Stimulated activated effector memory CD8-positive, alpha-beta T cell treated with anti-CD3 and anti-CD28 coated beads, Interleukin-12 subunit alpha, Interleukin-12 subunit beta, amount 100 ng/mL, for 72 hours (primary cell): ENCODE results near the gene HMGN4.
"Not testable (repeated sequence)": the region's sequence is repeated elsewhere in the genome, so short reads cannot be mapped to it uniquely, and the experiment has no call there.

Source experiments
- ATAC-seq: fragments of 150-1000 bp; cut with Tn5 transposase; 2 replicates; pipeline ENCODE4 v1.10.0; 2021
- DNase-seq, 2 donors: peaks; one replicate each; pipeline ENCODE4 v3.0.0; 2021 to 2022; ENCODE audit warnings: low spot score in 2 of 2
- H3K27ac Mint-ChIP-seq: one replicate; pipeline ENCODE4 v1.8.0; 2022; ENCODE audit warnings: mild to moderate bottlenecking, mixed read lengths
- H3K36me3 Mint-ChIP-seq: one replicate; pipeline ENCODE4 v1.8.0; 2022; ENCODE audit warnings: mild to moderate bottlenecking, mixed read lengths
- H3K4me1 Mint-ChIP-seq: one replicate; pipeline ENCODE4 v1.8.0; 2022; ENCODE audit warnings: mixed read lengths
- H3K4me3 Mint-ChIP-seq: one replicate; pipeline ENCODE4 v1.8.0; 2022; ENCODE audit warnings: mild to moderate bottlenecking, mixed read lengths
- H3K9me3 Mint-ChIP-seq: one replicate; pipeline ENCODE4 v1.8.0; 2022; ENCODE audit warnings: mixed read lengths

The HMGN4 gene

DNA sequence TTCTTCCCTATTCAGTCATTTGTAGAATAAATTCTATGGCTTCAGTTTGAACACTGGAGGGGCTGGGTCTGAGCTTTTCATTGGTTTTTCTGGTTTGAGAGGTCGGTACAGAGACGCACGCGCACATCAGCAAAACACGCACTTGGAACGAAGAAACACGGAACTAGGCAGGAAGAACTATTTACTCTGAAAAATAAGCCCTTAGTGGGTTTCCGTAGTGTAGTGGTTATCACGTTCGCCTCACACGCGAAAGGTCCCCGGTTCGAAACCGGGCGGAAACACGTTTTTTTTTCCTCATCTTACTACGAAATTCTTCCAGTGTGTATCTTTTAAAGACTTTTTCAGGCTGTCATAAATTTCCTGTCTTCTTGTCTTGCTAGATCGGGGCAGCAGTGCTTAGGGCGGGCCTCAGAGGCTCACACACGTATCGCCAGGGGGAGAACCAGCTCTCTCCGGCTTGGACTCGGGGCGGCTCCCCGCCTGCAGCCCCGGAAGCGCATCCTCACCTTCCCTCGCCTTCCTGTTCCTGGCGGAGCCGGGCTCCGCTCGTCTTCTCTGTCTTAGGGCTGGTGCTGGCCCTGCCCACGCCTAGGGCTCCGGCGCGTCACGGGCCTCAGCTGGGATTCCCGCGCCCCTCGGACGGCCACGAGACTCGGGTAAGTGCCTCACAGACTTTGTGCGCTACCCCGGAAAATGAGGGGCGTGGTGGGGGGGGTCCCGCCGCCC is at the start of gene HMGN4:
Gene HMGN4, plus strand, starts transcription at position 521 of the 726 bp plus-strand sequence. CDS start 6,841 bp downstream, outside the sequence.
- ATAC-seq (peak; percentile 77), DNase-seq (peak; percentile 70 to 92)
- Mint-ChIP-seq H3K4me1 (peaks cover 53% of the 10 kb centered on the region), H3K9me3 (no peaks in the 10 kb centered on the region), H3K4me3 (peak within 1 kb of the TSS; percentile 82), H3K36me3 (peaks cover 75% of the 10 kb centered on the region), H3K27ac (peak within 1 kb of the TSS; percentile 98)

DNA sequence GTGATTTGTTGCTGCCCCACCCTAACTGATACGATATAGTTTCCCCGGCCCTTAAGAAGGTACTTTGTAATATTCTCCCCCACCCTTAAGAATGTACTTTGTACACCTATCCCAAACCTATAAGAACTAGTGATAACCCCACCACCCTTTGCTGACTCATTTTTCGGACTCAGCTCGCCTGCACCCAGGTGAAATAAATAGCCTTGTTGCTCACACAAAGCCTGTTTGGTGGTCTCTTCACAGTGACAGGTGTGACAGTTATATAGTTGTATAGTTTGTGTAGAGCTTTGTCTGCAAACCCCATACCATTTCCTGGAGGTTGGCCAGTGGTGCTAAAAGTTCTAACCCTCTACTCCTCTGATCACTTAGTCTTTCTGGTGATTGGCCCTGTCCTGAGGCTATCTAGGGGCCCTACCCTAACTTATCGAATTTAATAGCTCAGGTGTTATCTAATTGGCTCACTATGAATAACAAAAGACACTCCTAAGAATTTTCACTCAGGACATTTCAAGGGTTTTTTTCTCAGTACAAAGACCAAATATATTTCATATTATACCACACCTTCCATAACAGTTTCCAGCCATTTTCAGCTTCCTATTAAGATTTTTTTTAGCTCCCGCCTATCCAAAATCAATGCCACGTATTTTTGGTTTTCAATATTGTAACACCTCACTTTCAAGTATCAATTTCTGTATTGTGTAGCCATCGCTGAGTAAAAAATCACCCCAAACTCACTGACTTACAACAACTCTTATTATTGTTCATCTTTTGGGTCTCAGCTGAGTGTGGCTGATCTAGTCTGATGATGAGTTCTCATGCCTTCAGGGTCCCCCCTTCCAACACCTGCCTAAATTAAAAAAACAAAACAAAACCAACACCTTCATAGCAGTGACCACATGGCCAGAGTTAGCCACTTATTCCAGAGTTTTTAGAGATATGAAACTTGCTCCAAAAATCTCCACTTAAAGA is 47.9 kb upstream of the HMGN4 start:
- no peak for DNase-seq
- no peak overlapping the region for H3K4me3 Mint-ChIP-seq
- peaks cover 4% of the 10 kb centered on the region for H3K4me1 Mint-ChIP-seq
- ATAC-seq, result peak; percentile 77
- H3K9me3 Mint-ChIP-seq, result peaks cover 3% of the 10 kb centered on the region
- no peaks in the 10 kb centered on the region for H3K36me3 Mint-ChIP-seq
- H3K27ac Mint-ChIP-seq, result no peak overlapping the region

DNA sequence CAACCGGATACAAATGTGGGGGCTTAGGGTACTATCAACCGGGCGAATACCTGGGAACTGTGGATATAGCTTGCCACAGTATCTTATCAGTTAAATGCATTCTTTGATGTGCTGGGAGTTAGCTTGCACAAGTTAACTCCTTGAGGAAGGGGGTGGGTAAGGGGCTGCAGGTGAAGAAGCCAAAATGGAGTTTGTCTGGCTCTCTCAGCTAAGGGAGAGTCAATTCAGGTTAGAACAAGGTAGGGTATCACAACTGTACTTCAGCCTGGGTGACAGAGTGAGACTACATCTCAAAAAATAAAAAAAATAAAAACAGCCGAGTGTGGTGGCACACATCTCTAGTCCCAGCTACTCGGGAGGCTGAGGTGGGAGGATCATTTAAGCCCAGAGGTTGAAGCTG is 46.6 kb upstream of the HMGN4 start:
- Mint-ChIP-seq H3K36me3 (no peaks in the 10 kb centered on the region), H3K4me3 (no peak overlapping the region), H3K27ac (no peak overlapping the region), H3K9me3 (peaks cover 3% of the 10 kb centered on the region), H3K4me1 (peaks cover 4% of the 10 kb centered on the region)
- ATAC-seq (no peak), DNase-seq (no peak)

DNA sequence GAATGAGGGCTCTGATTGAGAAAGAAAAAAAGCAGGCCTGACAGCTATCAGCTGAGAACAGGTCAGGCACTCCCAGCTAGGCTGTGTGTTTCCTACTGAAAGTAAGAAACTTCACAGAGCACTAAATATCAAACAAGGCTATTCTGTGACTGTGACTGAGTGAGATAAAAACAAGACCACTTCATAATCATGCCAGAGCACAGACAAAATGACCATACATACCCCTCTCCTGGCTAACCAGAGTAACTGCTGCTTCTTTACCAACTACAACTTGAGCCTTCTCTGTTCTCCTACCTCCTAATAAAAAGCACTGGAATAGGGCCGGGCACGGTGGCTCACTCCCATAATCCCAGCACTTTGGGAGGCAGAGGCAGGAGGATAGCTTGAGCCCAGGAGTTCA is 44.9 kb upstream of the HMGN4 start:
- H3K27ac Mint-ChIP-seq, result no peak overlapping the region
- H3K9me3 Mint-ChIP-seq, result no peaks in the 10 kb centered on the region
- H3K36me3 Mint-ChIP-seq, result no peaks in the 10 kb centered on the region
- peaks cover 4% of the 10 kb centered on the region for H3K4me1 Mint-ChIP-seq
- DNase-seq (no peak), ATAC-seq (peak; percentile 69)
- H3K4me3 Mint-ChIP-seq, result no peak overlapping the region

DNA sequence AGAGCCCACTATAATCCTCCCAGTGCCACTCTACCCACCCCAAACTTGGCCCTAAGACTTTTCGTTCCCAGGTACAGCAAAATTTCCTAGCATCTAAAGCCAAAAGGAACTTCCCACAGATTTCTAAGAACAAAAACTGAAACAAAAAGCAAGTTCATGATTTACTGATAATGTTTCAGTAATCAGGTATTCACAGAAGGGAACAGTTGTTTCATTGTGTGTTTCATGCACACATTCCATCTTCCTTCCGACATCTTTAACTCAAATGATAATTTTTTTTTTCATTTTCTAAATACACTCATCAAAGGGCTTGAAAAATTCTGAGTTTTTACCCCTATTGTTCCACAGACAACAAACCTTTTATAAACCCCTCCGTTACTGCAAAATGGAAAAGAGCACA is 44.0 kb upstream of the HMGN4 start:
- DNase-seq, result no peak
- Mint-ChIP-seq H3K9me3 (no peaks in the 10 kb centered on the region), H3K4me1 (peaks cover 4% of the 10 kb centered on the region), H3K4me3 (no peak overlapping the region), H3K27ac (no peak overlapping the region), H3K36me3 (no peaks in the 10 kb centered on the region)
- no peak for ATAC-seq

DNA sequence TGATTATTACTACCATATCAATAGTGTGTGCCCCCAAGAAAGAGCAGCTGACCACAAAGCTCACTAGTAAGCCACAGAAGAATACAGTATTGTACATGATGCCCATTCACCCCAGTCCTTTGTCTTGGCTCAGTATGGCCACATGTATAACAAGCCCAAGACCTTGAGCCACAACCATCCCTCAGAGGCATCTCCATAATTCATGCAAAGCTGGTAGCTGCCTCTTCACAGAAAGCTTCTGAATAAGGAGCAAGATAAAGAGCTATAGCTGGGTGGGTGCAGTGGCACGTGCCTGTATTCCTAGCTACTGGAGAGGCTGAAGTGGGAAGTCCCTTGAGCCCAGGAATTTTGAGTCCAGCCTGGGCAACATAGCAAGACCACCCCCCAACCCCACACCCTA is 42.9 kb upstream of the HMGN4 start:
- DNase-seq (no peak), ATAC-seq (no peak)
- no peak overlapping the region for H3K27ac Mint-ChIP-seq
- no peaks in the 10 kb centered on the region for H3K9me3 Mint-ChIP-seq
- H3K4me3 Mint-ChIP-seq, result no peak overlapping the region
- H3K4me1 Mint-ChIP-seq, result peaks cover 4% of the 10 kb centered on the region
- no peaks in the 10 kb centered on the region for H3K36me3 Mint-ChIP-seq

DNA sequence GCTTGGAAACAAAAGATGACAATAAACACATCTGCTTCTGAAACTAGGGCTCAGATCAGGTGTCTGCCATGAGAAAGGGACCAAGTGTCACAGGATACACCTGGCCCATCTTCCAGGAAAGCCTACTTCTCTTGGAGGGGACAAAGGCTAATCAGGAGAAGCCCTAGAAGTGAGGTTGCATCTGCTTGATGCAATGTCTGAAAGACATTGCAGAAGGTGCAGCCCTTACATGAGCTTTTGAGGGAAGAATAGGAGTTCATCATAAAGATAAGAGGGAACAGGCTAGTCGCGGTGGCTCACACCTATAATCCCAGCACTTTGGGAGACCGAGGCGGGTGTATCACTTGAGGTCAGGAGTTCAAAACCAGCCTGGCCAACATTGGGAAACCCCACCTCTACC is 40.6 kb upstream of the HMGN4 start:
- H3K4me1 Mint-ChIP-seq, result peaks cover 13% of the 10 kb centered on the region
- no peak for ATAC-seq
- no peak overlapping the region for H3K27ac Mint-ChIP-seq

DNA sequence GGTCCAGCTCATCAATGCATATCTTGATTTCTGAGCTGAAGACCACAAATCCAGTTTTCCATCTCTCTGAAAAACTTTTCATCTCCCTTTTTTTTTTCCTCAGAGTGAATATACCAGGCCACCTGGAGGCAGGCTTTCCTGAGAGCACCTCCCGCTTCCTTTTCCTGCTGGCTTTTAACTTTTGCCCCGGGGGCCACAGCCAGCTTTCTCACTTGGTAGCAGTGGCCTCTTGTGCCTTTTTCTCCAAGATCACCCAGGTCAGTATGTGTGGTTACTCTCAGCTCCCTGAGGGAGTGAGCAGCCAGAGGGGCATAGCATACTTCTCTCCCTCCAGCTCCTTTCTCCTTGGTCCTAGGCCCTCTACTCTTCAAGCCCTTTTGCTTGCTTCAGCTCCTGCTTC is 38.1 kb upstream of the HMGN4 start, which contains the start of gene BTN1A1:
Gene BTN1A1, plus strand, starts transcription at position 202 of the 400 bp plus-strand sequence. CDS start 984 bp downstream, outside the sequence.
- no peak for ATAC-seq
- DNase-seq, result no peak
- H3K4me3 Mint-ChIP-seq, result peak within 1 kb of the TSS; percentile 73
- no peaks in the 10 kb centered on the region for H3K9me3 Mint-ChIP-seq
- peaks cover 13% of the 10 kb centered on the region for H3K4me1 Mint-ChIP-seq
- no peak within 1 kb of the TSS for H3K27ac Mint-ChIP-seq
- no peaks in the 10 kb centered on the region for H3K36me3 Mint-ChIP-seq

More for the DNA sequence above, 40.6 kb upstream of the HMGN4 start:
- H3K4me3 Mint-ChIP-seq, result no peak overlapping the region
- H3K9me3 Mint-ChIP-seq, result no peaks in the 10 kb centered on the region
- no peak for DNase-seq
- H3K36me3 Mint-ChIP-seq, result no peaks in the 10 kb centered on the region

DNA sequence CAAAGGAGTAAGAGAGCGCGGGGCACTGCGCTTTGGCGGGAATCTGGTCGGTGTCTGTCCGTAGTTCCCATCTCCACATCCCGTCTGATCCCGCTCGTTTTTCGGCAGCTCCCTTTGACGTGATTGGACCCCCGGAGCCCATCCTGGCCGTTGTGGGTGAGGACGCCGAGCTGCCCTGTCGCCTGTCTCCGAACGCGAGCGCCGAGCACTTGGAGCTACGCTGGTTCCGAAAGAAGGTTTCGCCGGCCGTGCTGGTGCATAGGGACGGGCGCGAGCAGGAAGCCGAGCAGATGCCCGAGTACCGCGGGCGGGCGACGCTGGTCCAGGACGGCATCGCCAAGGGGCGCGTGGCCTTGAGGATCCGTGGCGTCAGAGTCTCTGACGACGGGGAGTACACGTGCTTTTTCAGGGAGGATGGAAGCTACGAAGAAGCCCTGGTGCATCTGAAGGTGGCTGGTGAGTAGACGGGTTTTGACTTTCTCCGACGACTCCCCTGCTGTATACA is 36.6 kb upstream of the HMGN4 start:
- DNase-seq (peak; percentile 8 to 54), ATAC-seq (peak; percentile 80)
- peak overlapping the region; percentile 48 for H3K27ac Mint-ChIP-seq
- H3K36me3 Mint-ChIP-seq, result no peaks in the 10 kb centered on the region
- peak overlapping the region; percentile 73 for H3K4me3 Mint-ChIP-seq
- H3K4me1 Mint-ChIP-seq, result peaks cover 13% of the 10 kb centered on the region
- no peaks in the 10 kb centered on the region for H3K9me3 Mint-ChIP-seq

DNA sequence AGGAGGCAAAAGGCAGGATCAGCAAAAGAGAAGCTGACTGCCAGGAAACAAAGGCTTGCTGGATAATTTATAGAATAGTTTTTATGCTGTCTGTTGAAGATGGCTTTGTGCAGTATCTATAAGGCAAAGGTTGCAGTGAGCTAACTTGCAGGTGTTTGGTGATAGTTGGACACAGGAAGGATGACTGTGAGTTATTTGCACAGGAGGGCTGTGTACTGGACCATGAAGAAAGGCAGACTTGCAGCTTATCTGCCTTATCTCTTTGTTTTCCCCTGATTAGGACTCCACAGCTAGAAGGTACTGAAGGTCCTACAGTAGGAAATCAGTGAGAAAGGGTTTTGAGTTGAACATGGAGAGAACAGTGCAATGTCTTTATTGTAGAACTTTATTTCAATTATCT is 36.0 kb upstream of the HMGN4 start:
- no peaks in the 10 kb centered on the region for H3K36me3 Mint-ChIP-seq
- no peaks in the 10 kb centered on the region for H3K9me3 Mint-ChIP-seq
- ATAC-seq (peak; percentile 32), DNase-seq (no peak)
- peak overlapping the region; percentile 73 for H3K4me3 Mint-ChIP-seq
- H3K4me1 Mint-ChIP-seq, result peaks cover 13% of the 10 kb centered on the region
- peak overlapping the region; percentile 48 for H3K27ac Mint-ChIP-seq

DNA sequence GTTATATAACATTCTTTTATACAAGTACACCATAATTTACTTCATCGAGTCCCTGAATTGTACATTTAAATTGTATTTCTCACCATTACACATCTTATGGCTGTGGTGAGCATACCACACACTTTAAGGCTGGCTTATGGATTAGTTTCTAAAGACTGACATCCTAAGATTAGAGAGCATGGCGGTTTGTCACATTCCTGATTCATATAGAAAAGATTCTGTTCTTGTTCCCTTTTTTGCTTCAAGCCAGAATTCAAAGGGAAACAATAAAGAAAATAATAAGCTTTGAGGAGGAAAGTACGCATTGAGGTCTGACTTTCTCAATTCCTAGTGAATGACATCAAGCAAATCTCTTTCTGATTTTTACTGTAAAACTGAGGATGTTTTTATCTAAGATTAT is 35.5 kb upstream of the HMGN4 start:
- H3K36me3 Mint-ChIP-seq, result no peaks in the 10 kb centered on the region
- no peak for ATAC-seq

DNA sequence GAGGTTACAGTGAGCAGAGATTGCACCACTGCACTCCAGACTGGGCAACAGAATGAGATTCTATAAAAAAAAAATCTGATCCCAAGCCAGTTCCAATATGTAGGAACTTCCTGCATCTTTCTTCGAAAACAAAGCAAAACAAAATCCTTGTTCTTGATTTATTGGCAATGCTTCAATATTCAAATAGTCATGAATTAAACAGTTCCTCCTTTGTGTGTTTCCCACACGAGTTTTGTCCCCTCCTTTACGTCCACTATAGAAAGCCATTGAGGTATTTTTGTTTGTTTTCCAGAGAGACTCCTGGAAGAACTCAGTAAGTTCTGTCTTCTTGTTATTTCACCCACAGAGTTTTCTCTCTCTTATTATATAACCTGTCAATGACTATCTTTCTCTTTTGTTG is 30.5 kb upstream of the HMGN4 start:
- ATAC-seq, result no peak

More for the DNA sequence above, 35.5 kb upstream of the HMGN4 start:
- Mint-ChIP-seq H3K9me3 (no peaks in the 10 kb centered on the region), H3K27ac (no peak overlapping the region), H3K4me3 (no peak overlapping the region), H3K4me1 (peaks cover 13% of the 10 kb centered on the region)
- no peak for DNase-seq

DNA sequence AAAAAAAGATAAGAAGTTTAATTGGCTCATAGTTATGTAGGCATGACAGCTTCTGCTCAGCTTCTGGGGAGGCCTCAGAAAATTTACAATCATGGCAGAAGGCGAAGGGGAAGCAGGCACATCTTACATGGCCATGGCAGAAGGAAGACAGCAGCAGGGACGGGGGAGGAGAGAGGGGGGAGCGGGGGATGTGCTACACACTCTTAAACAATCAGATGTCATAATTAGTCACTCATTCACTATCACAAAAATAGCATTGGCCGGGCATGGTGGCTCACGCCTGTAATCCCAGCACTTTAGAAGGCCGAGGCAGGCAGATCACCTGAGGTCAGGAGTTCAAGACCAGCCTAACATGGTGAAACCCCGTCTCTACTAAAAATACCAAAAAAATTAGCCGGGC is 27.1 kb upstream of the HMGN4 start:
- ATAC-seq, H3K36me3 Mint-ChIP-seq, H3K4me1 Mint-ChIP-seq, H3K4me3 Mint-ChIP-seq, DNase-seq, H3K27ac Mint-ChIP-seq, H3K9me3 Mint-ChIP-seq: not testable (repeated sequence)

More for the DNA sequence above, 30.5 kb upstream of the HMGN4 start:
- H3K27ac Mint-ChIP-seq, result no peak overlapping the region
- no peaks in the 10 kb centered on the region for H3K36me3 Mint-ChIP-seq
- H3K4me1 Mint-ChIP-seq, result no peaks in the 10 kb centered on the region
- H3K4me3 Mint-ChIP-seq, result no peak overlapping the region
- H3K9me3 Mint-ChIP-seq, result no peaks in the 10 kb centered on the region
- DNase-seq, result no peak

DNA sequence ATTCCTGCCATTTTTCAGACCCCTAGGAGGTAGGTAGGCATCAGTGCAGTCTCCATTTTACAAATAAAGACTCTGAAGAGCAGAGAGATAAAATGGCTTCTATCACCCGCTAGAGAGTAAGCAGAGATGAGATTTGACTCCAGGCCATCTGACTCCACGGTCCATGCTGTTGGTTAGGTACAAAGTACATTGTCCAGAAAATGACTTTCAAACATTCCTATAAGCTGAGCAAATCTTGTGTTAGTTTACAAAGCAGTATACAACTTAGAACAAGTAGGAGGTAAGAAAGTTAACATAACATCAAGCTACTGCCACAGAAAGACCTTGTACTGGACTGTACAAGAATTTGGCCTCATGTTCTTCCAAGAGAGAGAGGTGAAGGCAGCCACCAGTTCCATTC is 23.2 kb upstream of the HMGN4 start:
- H3K4me3 Mint-ChIP-seq, result no peak overlapping the region
- ATAC-seq (no peak), DNase-seq (no peak)
- no peaks in the 10 kb centered on the region for H3K9me3 Mint-ChIP-seq
- H3K36me3 Mint-ChIP-seq, result no peaks in the 10 kb centered on the region
- H3K4me1 Mint-ChIP-seq, result peaks cover 6% of the 10 kb centered on the region
- H3K27ac Mint-ChIP-seq, result no peak overlapping the region
